Measurements from ENCODE around the gene MGAT5. TPM values are rescaled to one million over a fixed set of nuclear protein-coding genes. Genes with fewer than 3 reads are reported as not detected.

The MGAT5 gene
- total RNA-seq, 1 donor from 2014 or later = 70.3 TPM

DNA sequence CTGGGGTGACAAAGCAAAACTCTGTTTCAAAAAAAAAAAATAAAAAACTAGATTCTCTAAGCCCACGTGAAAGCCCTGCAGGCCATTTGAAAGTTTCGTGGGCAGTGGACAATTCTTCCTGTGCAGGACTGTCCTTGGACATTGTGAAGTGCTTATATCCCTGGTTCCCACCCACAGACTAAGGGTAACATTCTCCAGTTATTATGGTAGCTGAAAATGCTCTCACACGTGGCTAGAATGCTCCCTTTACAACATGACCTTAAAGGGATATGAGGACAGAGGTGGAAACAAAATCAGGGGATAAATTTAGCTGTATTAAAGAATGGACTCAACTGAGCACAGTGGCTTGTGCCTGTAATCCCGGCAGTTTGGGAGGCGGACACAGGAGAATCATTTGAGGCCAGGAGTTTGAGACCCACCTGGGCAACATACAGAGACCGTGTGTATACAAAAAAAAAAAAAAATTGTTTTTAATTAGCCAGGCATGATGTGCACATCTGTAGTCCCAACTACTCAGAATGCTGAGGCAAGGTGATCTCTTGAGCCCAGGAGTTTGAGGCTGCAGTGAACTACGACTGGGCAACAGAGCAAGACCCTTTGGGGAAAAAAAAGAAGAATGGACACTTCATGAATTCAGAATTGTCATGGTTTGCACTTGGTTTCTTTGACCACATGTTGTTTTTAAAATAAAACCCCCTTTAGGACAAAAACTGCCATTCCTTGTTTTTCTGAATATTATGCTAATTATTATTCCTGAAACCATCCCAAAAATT is 167.9 kb downstream of the MGAT5 start:
- DNase-seq = no peak

DNA sequence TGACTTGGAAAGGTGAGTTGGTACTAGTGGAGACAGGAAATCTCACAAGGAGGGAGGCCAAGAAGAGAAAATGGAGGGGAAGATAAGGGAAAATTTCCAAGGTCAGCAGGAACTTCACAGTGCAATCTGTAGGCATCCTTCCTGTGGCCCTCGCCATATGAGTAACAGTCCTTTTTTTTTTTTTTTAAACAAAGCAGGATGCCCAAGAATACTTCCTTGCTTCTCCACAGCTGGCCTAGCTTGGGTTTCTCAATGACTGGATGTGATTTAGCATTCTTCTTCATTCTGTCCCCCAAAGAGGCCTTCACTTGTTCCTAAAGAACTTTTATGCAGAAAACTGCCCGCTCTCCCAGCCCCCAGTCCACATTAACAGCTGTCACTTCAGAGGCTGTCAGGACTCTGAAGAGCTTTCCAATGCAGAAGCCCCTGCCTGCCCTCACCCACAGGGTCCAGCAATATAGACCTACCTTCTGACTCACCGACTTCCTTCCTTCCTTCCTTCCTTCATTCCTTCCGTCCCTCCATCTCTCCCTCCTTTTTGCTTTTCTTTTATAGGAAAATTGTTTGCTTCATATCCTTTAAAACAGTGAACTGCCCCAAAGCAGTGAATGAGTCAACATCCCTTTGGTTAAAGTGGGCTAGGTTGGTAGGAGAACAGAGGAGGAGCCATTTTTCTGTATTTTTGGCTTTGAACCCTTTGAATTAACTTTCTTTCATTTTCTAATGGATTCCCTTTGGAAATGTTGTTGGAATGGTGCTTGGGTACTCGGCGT is 172.0 kb downstream of the MGAT5 start:
- no peak for DNase-seq

DNA sequence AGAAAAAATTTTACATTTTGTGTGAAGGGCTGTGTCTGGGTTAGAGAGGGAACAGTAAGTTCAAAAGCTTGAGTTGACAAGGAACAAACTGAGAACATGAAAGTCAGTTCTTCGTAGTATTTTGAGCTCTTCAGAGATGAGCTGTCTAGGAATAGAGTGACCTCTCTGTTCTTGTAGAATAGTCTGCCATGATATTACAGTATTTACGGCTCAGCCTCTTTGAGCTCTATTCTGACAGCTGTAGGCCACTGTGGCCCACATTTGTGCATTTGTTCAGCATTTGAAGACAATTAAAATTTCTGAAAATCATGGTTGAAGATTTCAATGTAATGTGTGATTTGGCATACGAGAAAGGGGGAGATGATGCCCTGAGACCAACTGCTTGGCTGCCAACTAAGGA is 172.8 kb downstream of the MGAT5 start:
- DNase-seq = no peak

DNA sequence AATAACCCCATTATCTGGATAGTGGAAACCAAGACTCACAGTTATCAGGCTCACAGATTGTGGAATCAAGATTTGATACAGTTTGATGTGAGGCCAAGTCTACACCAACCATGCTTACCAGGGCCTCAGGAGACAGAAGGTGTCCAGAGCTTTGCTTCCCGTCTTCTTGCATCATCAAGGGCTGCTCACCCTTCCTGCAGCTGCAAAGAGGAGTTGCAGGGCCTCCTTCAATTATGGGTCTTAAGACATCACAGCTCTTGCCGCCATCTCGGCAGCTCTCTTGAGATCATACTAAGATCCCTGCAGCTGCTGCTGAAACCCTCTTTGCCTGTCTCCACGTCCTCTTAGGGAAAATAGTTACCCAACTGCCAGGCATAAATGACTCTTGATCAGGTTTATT is 176.0 kb downstream of the MGAT5 start:
- no peak for DNase-seq

DNA sequence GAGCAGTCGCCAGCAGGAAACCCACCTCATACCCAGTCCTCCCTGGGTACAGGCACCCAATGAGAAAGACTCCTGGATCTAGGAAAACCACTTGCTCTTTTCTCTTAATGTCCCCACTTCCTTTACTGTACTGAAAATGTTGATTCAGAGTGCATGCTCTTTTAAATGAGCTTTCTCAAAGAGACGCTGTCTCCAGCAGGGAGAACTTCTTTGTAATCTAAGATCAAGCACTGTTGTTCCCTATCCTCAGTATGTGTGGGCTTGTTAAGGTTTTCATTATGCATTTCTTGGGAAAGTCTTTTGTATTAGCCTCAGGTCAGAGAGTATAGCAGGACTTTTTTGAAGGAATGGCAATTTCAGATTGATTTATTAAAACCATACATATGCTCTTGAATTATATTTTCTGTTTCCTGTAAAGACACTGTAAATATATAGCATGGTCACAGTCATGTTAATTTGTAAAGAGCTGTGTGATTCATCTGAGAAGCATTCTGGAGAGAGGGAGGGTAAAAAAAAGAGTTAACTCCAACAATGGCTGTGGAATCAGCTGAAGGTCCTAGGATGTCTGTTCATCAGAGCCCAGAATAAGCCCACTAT is 178.1 kb downstream of the MGAT5 start:
- DNase-seq = no peak

DNA sequence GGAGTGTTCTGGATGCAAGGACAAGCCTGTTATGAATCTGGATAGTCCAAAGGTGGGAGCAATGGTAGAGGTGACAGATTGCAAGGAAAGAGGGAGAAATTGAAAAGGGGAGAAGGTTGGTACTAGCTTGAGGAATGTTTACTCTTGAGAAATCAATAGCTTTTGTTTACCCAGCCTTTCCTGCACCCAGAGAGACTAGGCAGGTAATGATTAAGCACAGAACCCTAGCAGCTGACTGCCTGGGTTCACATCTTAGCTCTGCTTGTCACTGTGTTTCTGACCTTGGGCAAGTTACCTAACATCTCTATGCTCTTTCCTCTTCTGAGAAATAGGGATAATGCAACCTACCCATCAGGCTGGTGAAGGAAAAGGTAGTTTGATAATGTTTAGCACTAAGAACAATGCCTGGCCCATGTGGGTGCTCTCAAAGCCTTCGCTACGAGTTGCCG is 178.6 kb downstream of the MGAT5 start:
- DNase-seq = no peak

DNA sequence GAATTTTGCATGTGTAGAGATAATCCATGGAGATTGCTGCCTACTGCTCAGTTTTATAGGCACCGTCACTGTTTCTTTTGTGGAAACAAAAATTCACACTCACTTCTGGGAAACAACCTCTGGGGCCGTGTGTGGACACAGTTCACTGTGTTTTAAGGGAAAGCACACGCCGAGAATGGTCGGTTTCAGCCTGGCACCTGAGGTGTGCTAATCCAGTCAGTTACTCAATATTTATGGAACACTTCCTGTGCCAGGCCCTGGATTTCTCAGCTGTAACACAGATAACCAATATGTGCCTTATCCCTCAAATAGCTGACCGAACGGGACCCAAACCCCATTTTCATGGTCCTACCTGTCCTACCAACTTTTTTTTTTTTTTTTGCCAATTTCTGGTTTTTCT is 179.6 kb downstream of the MGAT5 start:
- no peak for DNase-seq

DNA sequence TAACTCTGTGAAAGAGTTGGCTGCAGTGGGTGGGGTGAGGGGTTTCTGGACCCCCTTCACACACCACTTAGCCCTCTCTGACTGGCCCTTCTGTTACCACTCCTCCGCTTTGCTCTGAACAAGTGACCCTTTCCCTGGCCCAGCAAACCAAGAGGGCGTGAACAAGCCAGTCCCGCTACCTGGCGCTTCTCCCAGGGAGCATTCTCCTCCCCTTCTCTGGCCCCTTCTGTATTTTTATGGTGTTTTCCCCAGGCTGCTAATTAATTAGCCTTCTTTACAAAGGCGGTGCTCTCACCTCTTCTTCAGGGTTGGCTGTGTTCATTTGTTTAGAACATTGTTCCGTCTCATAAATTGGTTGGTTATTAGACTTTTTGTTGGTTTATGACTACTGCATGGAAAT is 180.1 kb downstream of the MGAT5 start:
- no peak for DNase-seq

DNA sequence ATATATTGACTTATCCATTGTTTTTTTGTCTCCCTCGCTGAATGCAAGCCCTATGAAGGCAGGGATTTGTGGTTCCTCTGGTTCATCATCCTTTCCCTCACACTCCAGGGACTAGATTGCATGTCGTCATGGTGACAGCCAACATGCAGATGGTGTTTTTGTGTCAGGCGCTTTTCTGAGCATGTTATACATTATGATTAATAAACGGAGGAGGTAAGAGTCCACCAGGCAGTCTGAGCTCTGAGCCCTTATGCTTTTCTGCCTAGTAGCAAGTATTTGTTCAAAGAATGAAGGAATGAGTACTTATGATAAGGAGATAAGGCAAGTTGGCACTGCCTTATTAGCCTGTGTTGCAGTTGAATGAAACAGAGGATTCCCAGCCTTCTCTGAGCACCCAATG is 181.6 kb downstream of the MGAT5 start:
- DNase-seq = no peak

DNA sequence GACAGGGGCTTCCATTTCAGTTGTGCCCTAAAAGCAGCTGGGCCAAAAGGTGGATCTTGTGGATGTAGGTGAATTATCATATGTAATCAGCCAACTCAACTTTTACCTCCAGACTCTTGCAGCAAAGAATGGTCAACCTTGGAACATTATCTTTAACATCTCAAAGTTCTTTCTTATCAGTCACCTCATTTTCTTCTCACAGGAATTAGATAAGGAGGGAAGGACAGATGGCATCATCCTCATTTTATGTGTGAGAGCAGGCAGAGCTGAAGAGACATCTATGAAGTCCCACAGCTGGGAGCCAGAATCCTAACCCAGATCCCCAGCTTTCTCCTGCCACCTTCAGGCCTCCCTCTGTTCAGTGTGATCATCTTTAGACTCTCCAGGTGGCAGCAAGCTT is 182.1 kb downstream of the MGAT5 start:
- no peak for DNase-seq

DNA sequence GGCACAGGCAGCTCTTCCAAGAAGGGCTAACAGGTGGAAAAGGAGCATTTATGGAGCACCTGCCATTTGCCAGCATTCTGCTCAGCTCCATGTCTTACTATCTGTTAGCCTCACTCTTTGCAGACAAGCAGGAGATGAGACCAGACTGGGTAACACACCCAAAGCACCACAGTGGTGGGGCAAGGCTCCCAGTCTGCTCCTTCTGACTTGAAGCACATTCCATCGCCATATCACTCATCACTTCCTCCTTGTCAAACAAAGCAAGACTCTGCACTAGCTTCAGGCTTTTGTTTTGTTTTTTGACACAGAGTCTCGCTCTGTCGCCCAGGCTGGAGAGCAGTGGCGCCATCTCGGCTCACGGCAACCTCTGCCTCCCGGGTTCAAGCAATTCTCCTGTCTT is 182.8 kb downstream of the MGAT5 start:
- DNase-seq = no peak

DNA sequence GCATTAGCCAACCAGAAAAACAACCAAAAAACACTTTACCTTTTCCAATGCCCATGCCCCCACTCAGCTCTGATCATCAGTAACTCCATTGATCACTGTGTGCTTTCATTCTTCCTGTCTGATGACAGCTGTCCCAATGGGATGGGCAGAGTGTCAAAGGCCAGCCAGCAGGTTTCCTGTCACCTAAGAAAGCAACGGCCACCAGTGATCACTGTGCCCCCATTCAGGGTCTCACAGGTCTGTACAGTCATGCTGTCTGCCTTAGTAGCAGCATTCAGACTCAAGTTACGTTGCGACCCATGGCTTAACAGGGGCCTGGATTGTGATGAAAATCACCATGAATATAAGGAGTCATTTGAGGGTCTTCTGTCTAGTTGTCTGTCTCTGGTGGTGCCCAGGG is 184.5 kb downstream of the MGAT5 start:
- no peak for DNase-seq

DNA sequence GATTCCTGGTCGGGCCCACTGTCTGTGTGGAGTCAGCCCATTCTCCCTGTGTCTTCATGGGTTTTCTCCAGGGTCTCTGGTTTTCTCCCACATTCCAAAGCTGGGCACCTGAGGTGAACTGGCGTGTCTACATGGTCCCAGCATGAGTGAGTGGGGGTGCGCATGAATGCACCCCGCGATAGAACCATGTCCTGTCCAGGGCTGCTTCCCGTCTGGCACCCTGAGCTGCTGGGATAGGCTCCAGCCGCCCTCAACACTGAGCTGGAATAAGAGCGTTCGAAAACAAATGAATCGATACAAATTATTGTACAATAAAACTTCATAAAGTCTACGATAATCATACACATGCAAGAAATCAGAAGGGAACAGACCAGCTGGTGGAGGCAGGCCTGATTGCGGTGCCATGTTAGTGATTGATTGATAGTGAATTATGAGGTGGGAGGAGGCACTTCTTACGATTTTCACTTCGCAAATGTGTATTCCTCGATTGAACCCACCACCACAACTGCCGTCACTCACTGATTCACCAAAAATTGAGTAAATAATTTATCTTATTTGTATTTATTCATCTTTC is 186.6 kb downstream of the MGAT5 start:
- no peak for DNase-seq

DNA sequence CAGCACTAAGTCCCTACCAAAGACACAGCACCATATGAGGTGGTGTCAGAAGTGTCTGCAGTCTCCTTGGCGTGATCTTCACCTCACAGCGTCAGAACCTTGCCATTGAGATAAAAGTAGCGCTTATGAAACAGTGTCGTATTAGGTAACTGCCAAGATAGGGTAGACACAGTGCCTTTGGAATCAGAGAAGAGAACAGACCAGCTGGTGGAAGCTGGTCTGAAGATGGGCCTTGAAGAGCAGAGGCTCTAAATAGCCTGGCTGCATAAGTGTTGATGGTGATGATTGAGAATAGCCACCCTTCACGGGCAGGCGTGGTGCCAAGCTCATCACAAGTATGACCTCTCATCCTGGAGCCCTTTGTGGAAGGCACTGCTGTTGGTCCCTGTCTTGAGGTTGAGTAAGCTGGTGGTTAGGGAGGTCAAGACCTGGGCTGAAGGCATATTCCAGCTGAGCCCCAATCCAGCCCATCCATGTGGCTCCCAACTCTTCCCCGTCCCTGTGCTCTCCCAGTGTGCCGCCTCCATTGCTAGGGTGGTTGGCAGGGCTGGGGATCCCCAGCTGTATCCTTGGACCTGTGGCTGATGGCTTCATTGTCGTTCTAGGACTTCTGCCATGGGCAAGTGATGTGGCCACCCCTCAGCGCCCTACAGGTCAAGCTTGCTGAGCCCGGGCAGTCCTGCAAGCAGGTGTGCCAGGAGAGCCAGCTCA is 187.4 kb downstream of the MGAT5 start:
- DNase-seq = no peak

DNA sequence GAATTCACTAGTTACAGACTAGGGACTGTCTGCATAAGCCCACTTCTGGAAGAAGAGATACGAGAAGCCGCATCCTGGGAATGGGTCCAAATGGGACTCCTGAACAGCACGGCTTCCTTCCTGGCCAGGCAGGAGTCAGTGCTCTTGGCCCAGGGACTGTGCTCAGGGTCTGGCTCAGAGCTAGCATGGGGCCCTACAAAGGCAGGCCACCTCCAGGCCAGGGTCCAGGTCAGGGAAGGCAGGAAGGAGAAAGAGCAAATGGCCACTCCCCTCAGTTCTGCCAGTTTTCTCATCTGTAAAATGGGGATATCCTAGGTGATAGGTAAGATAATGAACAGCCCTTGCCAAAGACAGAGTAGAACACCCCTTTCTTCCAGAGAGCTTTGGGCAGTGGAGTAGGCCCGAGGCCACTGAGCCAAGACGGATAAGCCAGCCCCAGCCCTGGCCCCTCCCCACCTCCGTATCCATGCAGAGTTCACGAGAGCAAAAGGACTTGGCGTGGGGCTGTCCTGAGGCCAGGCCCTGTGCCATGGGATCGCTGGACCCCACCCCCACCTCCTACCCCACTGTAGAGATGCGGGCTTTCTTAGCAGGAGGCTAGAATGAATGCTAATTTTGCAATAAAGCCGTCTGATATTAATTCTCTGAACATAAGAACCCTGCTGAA is 190.1 kb downstream of the MGAT5 start:
- DNase-seq = no peak

DNA sequence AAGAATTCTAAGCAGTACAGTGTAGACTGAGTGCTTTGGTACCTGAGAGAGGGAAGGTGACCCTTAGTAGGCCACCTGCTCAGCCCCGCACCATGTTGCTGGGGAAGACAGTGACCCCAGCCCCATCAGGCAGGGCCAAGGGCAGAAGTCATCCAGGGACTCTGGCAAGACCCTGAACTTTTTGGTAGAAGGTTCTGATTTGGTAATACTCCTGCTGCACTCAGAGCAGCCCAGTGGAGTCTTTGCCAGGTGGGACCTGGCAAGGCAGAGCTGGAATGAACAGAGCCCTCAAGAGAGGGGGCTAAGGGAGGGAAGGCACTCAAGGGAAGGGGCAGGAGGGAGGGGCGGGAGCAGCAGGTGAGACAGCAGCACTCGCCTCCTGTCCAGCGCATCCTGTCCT is 191.2 kb downstream of the MGAT5 start:
- no peak for DNase-seq

DNA sequence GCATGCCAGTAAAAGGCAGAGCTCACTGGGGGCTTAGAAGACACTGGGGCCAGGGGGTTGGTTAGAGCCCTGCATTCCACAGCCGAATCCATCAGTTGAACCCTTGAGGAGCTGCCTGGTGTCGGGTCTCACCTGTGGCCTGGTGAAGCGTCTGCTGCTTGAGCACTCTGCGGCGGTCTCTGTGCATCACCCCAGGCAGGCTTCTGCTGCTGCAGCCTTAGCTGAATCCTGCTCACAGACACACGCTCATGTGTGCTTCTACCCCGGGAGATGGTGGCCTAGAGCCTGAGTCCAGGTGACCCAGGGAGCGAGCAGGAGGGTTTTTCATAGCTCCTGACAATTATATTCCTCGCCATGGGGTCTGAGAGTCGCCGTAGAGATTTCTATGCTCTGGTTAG is 192.1 kb downstream of the MGAT5 start:
- DNase-seq = no peak

DNA sequence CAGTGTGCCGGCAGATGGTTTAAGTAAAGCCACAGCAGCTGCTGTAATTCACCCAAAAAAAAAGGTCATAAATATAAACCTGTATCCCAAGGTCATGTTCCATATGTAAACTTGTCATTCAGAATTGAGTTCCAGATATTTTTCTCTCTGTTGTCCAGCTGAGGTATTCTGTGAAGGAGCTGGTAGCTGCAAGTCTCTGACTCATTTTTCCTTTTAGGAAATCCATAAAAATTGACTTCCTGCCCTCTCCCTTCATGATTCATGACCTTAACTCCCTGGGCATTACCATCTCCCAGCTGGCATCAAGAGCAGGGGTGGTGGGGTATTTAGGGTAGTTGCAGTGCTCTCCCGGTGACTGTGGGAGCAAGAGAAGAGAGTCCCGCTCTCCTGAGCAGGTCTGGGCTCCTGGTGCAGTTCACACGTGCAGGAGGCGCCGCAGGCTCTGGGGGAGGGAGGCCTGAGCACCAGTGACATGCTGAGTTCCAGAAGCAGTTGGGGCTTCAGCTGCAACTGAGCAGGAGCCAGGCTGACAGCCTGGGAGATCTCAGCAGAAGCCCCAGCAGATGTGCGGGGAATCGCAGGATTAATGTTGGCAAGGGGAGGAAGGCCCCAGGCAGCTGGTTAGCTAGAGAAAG is 192.6 kb downstream of the MGAT5 start:
- DNase-seq = peak; percentile 7

DNA sequence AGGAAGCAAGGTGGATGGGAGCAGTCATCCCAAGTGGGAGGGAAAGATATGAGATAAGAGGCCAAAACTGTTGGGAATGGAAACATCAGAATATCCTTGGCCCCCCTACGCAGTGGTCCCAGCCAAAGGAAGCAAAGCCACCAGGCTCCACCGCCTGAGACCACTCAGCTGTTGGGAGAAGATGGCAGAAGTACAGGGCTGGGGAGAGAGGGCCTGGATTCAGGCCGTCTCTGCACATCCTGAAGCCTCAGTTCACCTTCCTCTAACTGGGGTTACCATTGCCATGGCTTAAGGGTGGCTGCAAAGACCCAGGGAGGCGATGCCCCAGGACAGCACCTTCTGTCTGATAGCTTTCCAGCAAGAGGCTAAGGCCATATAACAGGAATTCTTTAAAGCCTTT is 193.8 kb downstream of the MGAT5 start:
- DNase-seq = no peak

DNA sequence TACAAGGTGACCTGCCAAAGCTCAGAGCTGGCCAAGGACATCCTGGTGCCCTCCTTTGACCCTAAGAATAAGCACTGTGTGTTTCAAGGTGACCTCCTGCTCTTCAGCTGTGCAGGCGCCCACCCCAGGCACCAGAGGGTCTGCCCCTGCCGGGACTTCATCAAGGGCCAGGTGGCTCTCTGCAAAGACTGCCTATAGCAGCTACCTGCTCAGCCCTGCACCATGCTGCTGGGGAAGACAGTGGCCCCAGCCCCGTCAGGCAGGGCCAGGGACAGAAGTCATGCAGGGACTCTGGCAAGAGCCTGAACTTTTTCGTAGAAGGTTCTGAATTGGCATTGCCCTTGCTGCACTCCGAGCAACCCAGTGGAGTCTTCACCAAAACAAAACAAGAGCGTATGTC is 194.8 kb downstream of the MGAT5 start:
- no peak for DNase-seq

DNA sequence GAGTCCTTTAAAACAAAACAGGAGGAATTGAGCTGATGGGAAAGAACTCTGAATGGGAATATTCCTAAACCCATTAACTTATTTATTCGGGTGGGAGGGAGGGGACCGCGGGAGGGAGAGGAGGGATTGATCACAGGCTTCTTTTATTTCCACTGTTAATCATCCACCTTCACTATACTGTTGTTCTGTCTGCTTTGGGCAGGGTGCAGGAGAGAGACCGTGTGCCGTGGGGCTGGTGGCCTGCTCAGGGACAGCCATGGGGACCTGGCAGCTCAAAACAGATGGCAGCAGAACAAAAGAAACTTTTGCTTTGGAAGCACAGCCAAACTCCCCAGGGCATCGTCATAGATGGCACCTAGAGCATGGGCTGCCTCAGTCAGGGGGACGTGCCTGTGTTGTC is 195.3 kb downstream of the MGAT5 start:
- no peak for DNase-seq
